ENCODE measurements around the gene GPC6.

The GPC6 gene

GRCh38 chr13:93794197-93794885, 567.7 kb downstream of the GPC6 start:
- H2BK120ac ChIP-seq (ENCODE audit: insufficient read depth, low read length, poor library complexity), result no peak overlapping the region
- no peak overlapping the region for H3K18ac ChIP-seq (ENCODE audit: low read length)
- no peak for DNase-seq
- H3K9me3 ChIP-seq (ENCODE audit: insufficient read depth, low read depth, low read length), result no peaks in the 10 kb centered on the region
- no peak overlapping the region for H2AK5ac ChIP-seq (ENCODE audit: low read length)
- H3K4me1 ChIP-seq (ENCODE audit: control insufficient read depth in 1 of 2, insufficient read depth in 2 of 2, low read length in 2 of 2), result no peaks in the 10 kb centered on the region
- no peak overlapping the region for H3K4me2 ChIP-seq (ENCODE audit: low read length)
- H4K8ac ChIP-seq (ENCODE audit: low read depth, low read length), result no peak overlapping the region
- no peaks in the 10 kb centered on the region for H3K79me1 ChIP-seq (ENCODE audit: low read length)
- H3K27me3 ChIP-seq (ENCODE audit: insufficient read depth, low read length), result no peaks in the 10 kb centered on the region
- no peak overlapping the region for H3K4me3 ChIP-seq (ENCODE audit: low read depth, low read length)
- H4K91ac ChIP-seq (ENCODE audit: low read depth, low read length), result no peak overlapping the region
- H4K12ac ChIP-seq (ENCODE audit: low read depth, low read length), result no peak overlapping the region
- no peaks in the 10 kb centered on the region for H3K36me3 ChIP-seq (ENCODE audit: control insufficient read depth in 1 of 2, insufficient read depth in 2 of 2, low read length in 2 of 2)
- H3K9ac ChIP-seq (ENCODE audit: low read length), result no peak overlapping the region
- no peak overlapping the region for H3K23ac ChIP-seq (ENCODE audit: low read length)
- no peak overlapping the region for H3K27ac ChIP-seq (ENCODE audit: low read depth, low read length)
- H2BK5ac ChIP-seq (ENCODE audit: low read depth, low read length, poor library complexity), result no peak overlapping the region
- no peak overlapping the region for H3K14ac ChIP-seq (ENCODE audit: low read length)
- no peak overlapping the region for H2BK12ac ChIP-seq (ENCODE audit: low read length)
- H3K79me2 ChIP-seq (ENCODE audit: control insufficient read depth, insufficient read depth, low read length, poor library complexity), result no peaks in the 10 kb centered on the region
- WGBS (ENCODE audit: extremely low coverage, insufficient coverage, insufficient read length), result no CpG with 5 or more reads among the region's 3 CpGs
- H2AFZ ChIP-seq (ENCODE audit: insufficient read depth, low read length, poor library complexity), result no peak overlapping the region
- H3K4ac ChIP-seq (ENCODE audit: low read depth, low read length), result no peak overlapping the region

- H3K4me1 ChIP-seq (ENCODE audit: control insufficient read depth in 1 of 2, insufficient read depth in 2 of 2, low read length in 2 of 2), result no peaks in the 10 kb centered on the region
- no peak overlapping the region for H2AK5ac ChIP-seq (ENCODE audit: low read length)
- no peak overlapping the region for H3K23ac ChIP-seq (ENCODE audit: low read length)
- H3K36me3 ChIP-seq (ENCODE audit: control insufficient read depth in 1 of 2, insufficient read depth in 2 of 2, low read length in 2 of 2), result no peaks in the 10 kb centered on the region
- no peak overlapping the region for H2AFZ ChIP-seq (ENCODE audit: insufficient read depth, low read length, poor library complexity)
- no peak overlapping the region for H3K14ac ChIP-seq (ENCODE audit: low read length)
- no peak overlapping the region for H4K91ac ChIP-seq (ENCODE audit: low read depth, low read length)
- H4K8ac ChIP-seq (ENCODE audit: low read depth, low read length), result no peak overlapping the region
- H3K9ac ChIP-seq (ENCODE audit: low read length), result no peak overlapping the region
- no peak overlapping the region for H3K4ac ChIP-seq (ENCODE audit: low read depth, low read length)
- no peak overlapping the region for H3K18ac ChIP-seq (ENCODE audit: low read length)
- H3K27me3 ChIP-seq (ENCODE audit: insufficient read depth, low read length), result no peaks in the 10 kb centered on the region
- WGBS (ENCODE audit: extremely low coverage, insufficient coverage, insufficient read length), result no CpG with 5 or more reads among the region's 2 CpGs
- H3K79me1 ChIP-seq (ENCODE audit: low read length), result no peaks in the 10 kb centered on the region
- no peaks in the 10 kb centered on the region for H3K9me3 ChIP-seq (ENCODE audit: insufficient read depth, low read depth, low read length)
- no peaks in the 10 kb centered on the region for H3K79me2 ChIP-seq (ENCODE audit: control insufficient read depth, insufficient read depth, low read length, poor library complexity)
- DNase-seq, result no peak
- H4K12ac ChIP-seq (ENCODE audit: low read depth, low read length), result no peak overlapping the region
- H2BK12ac ChIP-seq (ENCODE audit: low read length), result no peak overlapping the region
- no peak overlapping the region for H2BK5ac ChIP-seq (ENCODE audit: low read depth, low read length, poor library complexity)
- no peak overlapping the region for H3K4me3 ChIP-seq (ENCODE audit: low read depth, low read length)
- no peak overlapping the region for H3K27ac ChIP-seq (ENCODE audit: low read depth, low read length)
- H2BK120ac ChIP-seq (ENCODE audit: insufficient read depth, low read length, poor library complexity), result no peak overlapping the region
- no peak overlapping the region for H3K4me2 ChIP-seq (ENCODE audit: low read length)
Observed at GRCh38 chr13:93797463-93797862, 570.9 kb downstream of the GPC6 start.

- no peaks in the 10 kb centered on the region for H3K79me1 ChIP-seq (ENCODE audit: low read length)
- H3K4me3 ChIP-seq (ENCODE audit: low read depth, low read length), result no peak overlapping the region
- no peak overlapping the region for H4K12ac ChIP-seq (ENCODE audit: low read depth, low read length)
- H2BK120ac ChIP-seq (ENCODE audit: insufficient read depth, low read length, poor library complexity), result no peak overlapping the region
- H3K9ac ChIP-seq (ENCODE audit: low read length), result no peak overlapping the region
- WGBS (ENCODE audit: extremely low coverage, insufficient coverage, insufficient read length), result no CpG with 5 or more reads among the region's 3 CpGs
- H4K91ac ChIP-seq (ENCODE audit: low read depth, low read length), result no peak overlapping the region
- no peak overlapping the region for H3K4ac ChIP-seq (ENCODE audit: low read depth, low read length)
- no peaks in the 10 kb centered on the region for H3K4me1 ChIP-seq (ENCODE audit: control insufficient read depth in 1 of 2, insufficient read depth in 2 of 2, low read length in 2 of 2)
- H3K36me3 ChIP-seq (ENCODE audit: control insufficient read depth in 1 of 2, insufficient read depth in 2 of 2, low read length in 2 of 2), result no peaks in the 10 kb centered on the region
- no peak overlapping the region for H3K27ac ChIP-seq (ENCODE audit: low read depth, low read length)
- H2AFZ ChIP-seq (ENCODE audit: insufficient read depth, low read length, poor library complexity), result no peak overlapping the region
- no peaks in the 10 kb centered on the region for H3K27me3 ChIP-seq (ENCODE audit: insufficient read depth, low read length)
- no peaks in the 10 kb centered on the region for H3K79me2 ChIP-seq (ENCODE audit: control insufficient read depth, insufficient read depth, low read length, poor library complexity)
- no peak overlapping the region for H3K23ac ChIP-seq (ENCODE audit: low read length)
- DNase-seq, result no peak
- H2BK12ac ChIP-seq (ENCODE audit: low read length), result no peak overlapping the region
- no peaks in the 10 kb centered on the region for H3K9me3 ChIP-seq (ENCODE audit: insufficient read depth, low read depth, low read length)
- H2AK5ac ChIP-seq (ENCODE audit: low read length), result no peak overlapping the region
- no peak overlapping the region for H4K8ac ChIP-seq (ENCODE audit: low read depth, low read length)
- no peak overlapping the region for H2BK5ac ChIP-seq (ENCODE audit: low read depth, low read length, poor library complexity)
- no peak overlapping the region for H3K4me2 ChIP-seq (ENCODE audit: low read length)
- H3K14ac ChIP-seq (ENCODE audit: low read length), result no peak overlapping the region
- H3K18ac ChIP-seq (ENCODE audit: low read length), result no peak overlapping the region
Observed at GRCh38 chr13:93800342-93800741, 573.7 kb downstream of the GPC6 start.

- Histone ChIP-seq H3K27ac (ENCODE audit: low read depth, low read length) (no peak overlapping the region), H3K9ac (ENCODE audit: low read length) (no peak overlapping the region), H2BK120ac (ENCODE audit: insufficient read depth, low read length, poor library complexity) (no peak overlapping the region), H2BK5ac (ENCODE audit: low read depth, low read length, poor library complexity) (no peak overlapping the region), H3K4me3 (ENCODE audit: low read depth, low read length) (no peak overlapping the region), H4K12ac (ENCODE audit: low read depth, low read length) (no peak overlapping the region), H3K4me2 (ENCODE audit: low read length) (no peak overlapping the region), H3K9me3 (ENCODE audit: insufficient read depth, low read depth, low read length) (no peaks in the 10 kb centered on the region), H3K4me1 (ENCODE audit: control insufficient read depth in 1 of 2, insufficient read depth in 2 of 2, low read length in 2 of 2) (no peaks in the 10 kb centered on the region), H3K14ac (ENCODE audit: low read length) (no peak overlapping the region), H3K4ac (ENCODE audit: low read depth, low read length) (no peak overlapping the region), H3K79me2 (ENCODE audit: control insufficient read depth, insufficient read depth, low read length, poor library complexity) (no peaks in the 10 kb centered on the region), H2AFZ (ENCODE audit: insufficient read depth, low read length, poor library complexity) (no peak overlapping the region), H3K23ac (ENCODE audit: low read length) (no peak overlapping the region), H3K79me1 (ENCODE audit: low read length) (no peaks in the 10 kb centered on the region), H2AK5ac (ENCODE audit: low read length) (no peak overlapping the region), H4K8ac (ENCODE audit: low read depth, low read length) (no peak overlapping the region), H2BK12ac (ENCODE audit: low read length) (no peak overlapping the region), H3K18ac (ENCODE audit: low read length) (no peak overlapping the region), H3K36me3 (ENCODE audit: control insufficient read depth in 1 of 2, insufficient read depth in 2 of 2, low read length in 2 of 2) (no peaks in the 10 kb centered on the region), H3K27me3 (ENCODE audit: insufficient read depth, low read length) (no peaks in the 10 kb centered on the region), H4K91ac (ENCODE audit: low read depth, low read length) (no peak overlapping the region)
- no CpG with 5 or more reads among the region's 2 CpGs for WGBS (ENCODE audit: extremely low coverage, insufficient coverage, insufficient read length)
- DNase-seq, result no peak
Observed at GRCh38 chr13:93805736-93806135, 579.1 kb downstream of the GPC6 start.
